HepG2 (cell line): Measurements from ENCODE around the gene ZNF446. TPM values are rescaled to one million over a fixed set of nuclear protein-coding genes. Genes with fewer than 3 reads are reported as not detected.

Source experiments
- BRCA1 ChIP-seq: sonication (generic); formaldehyde crosslinking; IDR thresholded peaks from 2 replicates; pipeline ENCODE4 v1.4.0; 2020; ENCODE audit warnings: missing genetic modification reagents
- CCDC6 ChIP-seq: sonication (generic); formaldehyde crosslinking; IDR thresholded peaks from 2 replicates; pipeline ENCODE4 v1.8.1; 2022; ENCODE audit warnings: mild to moderate bottlenecking, missing genetic modification reagents, moderate library complexity
- CENPX ChIP-seq: sonication (generic); formaldehyde crosslinking; IDR thresholded peaks from 2 replicates; pipeline ENCODE4 v1.9.0; 2021; ENCODE audit warnings: mild to moderate bottlenecking, missing genetic modification reagents, moderate library complexity
- E2F2 ChIP-seq: sonication (generic); formaldehyde crosslinking; IDR thresholded peaks from 2 replicates; pipeline ENCODE4 v1.4.0; 2020; ENCODE audit warnings: missing genetic modification reagents, borderline replicate concordance
- GPBP1L1 ChIP-seq: sonication (generic); formaldehyde crosslinking; IDR thresholded peaks from 2 replicates; pipeline ENCODE4 v1.5.0; 2020; ENCODE audit warnings: mild to moderate bottlenecking, missing genetic modification reagents
- KLF11 ChIP-seq: IDR thresholded peaks from 2 replicates; pipeline ENCODE4 v1.6.1; 2016; ENCODE audit warnings: missing compliant biosample characterization
- MED13 ChIP-seq: sonication (generic); formaldehyde crosslinking; IDR thresholded peaks from 2 replicates; pipeline ENCODE4 v1.5.0; 2020; ENCODE audit warnings: missing genetic modification reagents
- NONO ChIP-seq, 2 experiments: fragments of 450-650 bp in 1 of 2; sonication (generic) in 1 of 2; formaldehyde crosslinking in 1 of 2; IDR thresholded peaks in 1 of 2; conservative IDR thresholded peaks in 1 of 2; 2 replicates each; pipeline versions ENCODE4 v1.6.1 to v1.8.0; 2017 to 2022; ENCODE audit warnings: mild to moderate bottlenecking in 1 of 2, missing genetic modification reagents in 1 of 2, moderate library complexity in 1 of 2
- POLR2AphosphoS2 ChIP-seq: IDR thresholded peaks from 2 replicates; pipeline ENCODE4 v1.6.1; 2011; ENCODE audit warnings: low read depth, low read length, improper control_type of control experiment
- RFXAP ChIP-seq: sonication (generic); formaldehyde crosslinking; IDR thresholded peaks from 2 replicates; pipeline ENCODE4 v1.4.0; 2020; ENCODE audit warnings: missing genetic modification reagents, borderline replicate concordance
- RORA ChIP-seq: sonication (generic); formaldehyde crosslinking; IDR thresholded peaks from 2 replicates; pipeline ENCODE4 v1.5.0; 2020; ENCODE audit warnings: mild to moderate bottlenecking, missing genetic modification reagents, moderate library complexity
- TBL1XR1 ChIP-seq: fragments of 150-350 bp; IDR thresholded peaks from 2 replicates; pipeline ENCODE4 v1.6.1; 2014; ENCODE audit warnings: borderline replicate concordance, low read length; ENCODE audit not compliant: partially characterized antibody
- TCF12 ChIP-seq, 2 experiments: fragments of 450-650 bp in 1 of 2; sonication (generic) in 1 of 2; formaldehyde crosslinking in 1 of 2; IDR thresholded peaks; 2 replicates each; pipeline versions ENCODE4 v1.6.1 to v1.8.0; 2017 to 2022; ENCODE audit warnings: antibody characterized with exemption in 1 of 2, mild to moderate bottlenecking in 1 of 2, missing genetic modification reagents in 1 of 2, moderate library complexity in 1 of 2
- TCF7 ChIP-seq: sonication (generic); IDR thresholded peaks from 2 replicates; pipeline ENCODE4 v1.6.1; 2016; ENCODE audit warnings: antibody characterized with exemption, low read depth
- ZBTB44 ChIP-seq: sonication (generic); formaldehyde crosslinking; IDR thresholded peaks from 2 replicates; pipeline ENCODE4 v1.4.0; 2020; ENCODE audit warnings: missing genetic modification reagents
- ZNF136 ChIP-seq: sonication (generic); formaldehyde crosslinking; IDR thresholded peaks from 2 replicates; pipeline ENCODE4 v1.8.1; 2022; ENCODE audit warnings: low read depth, mild to moderate bottlenecking, moderate library complexity, missing genetic modification reagents
- ZNF552 ChIP-seq: sonication (generic); formaldehyde crosslinking; IDR thresholded peaks from 2 replicates; pipeline ENCODE4 v1.9.0; 2022; ENCODE audit warnings: missing genetic modification reagents, mild to moderate bottlenecking, borderline replicate concordance
- ZNF639 ChIP-seq: conservative IDR thresholded peaks from 2 replicates; pipeline ENCODE4 v1.6.1; 2018; ENCODE audit warnings: missing genetic modification reagents
- ZNF713 ChIP-seq: sonication (generic); formaldehyde crosslinking; IDR thresholded peaks from 2 replicates; pipeline ENCODE4 v1.4.0; 2020; ENCODE audit warnings: mild to moderate bottlenecking, missing genetic modification reagents
- ZNF749 ChIP-seq: sonication (generic); formaldehyde crosslinking; IDR thresholded peaks from 2 replicates; pipeline ENCODE4 v1.8.0; 2022; ENCODE audit warnings: mild to moderate bottlenecking, missing genetic modification reagents, moderate library complexity, borderline replicate concordance
- ZNF891 ChIP-seq: sonication (generic); formaldehyde crosslinking; IDR thresholded peaks from 2 replicates; pipeline ENCODE4 v1.5.0; 2020; ENCODE audit warnings: mild to moderate bottlenecking, missing genetic modification reagents
- ZSCAN20 ChIP-seq: sonication (generic); formaldehyde crosslinking; IDR thresholded peaks from 2 replicates; pipeline ENCODE4 v1.4.0; 2020; ENCODE audit warnings: missing genetic modification reagents, mild to moderate bottlenecking, borderline replicate concordance
- ZSCAN25 ChIP-seq: sonication (generic); formaldehyde crosslinking; IDR thresholded peaks from 2 replicates; pipeline ENCODE4 v1.8.0; 2022; ENCODE audit warnings: mild to moderate bottlenecking, missing genetic modification reagents
- polyA plus RNA-seq, 8 experiments: library from polyadenylated mRNA; depleted of rRNA in 3 of 8; stranded (reverse) in 7 of 8; unstranded in 1 of 8; fragments of >200 nt; fragmentation: Illumina TruSeq in 4 of 8; extraction: Trizol in 4 of 8; gene quantifications; 2 replicates each; pipeline versions ENCODE4 v1.2.1 to v1.2.3, GENCODE V29; 2011 to 2016; ENCODE audit warnings: low read depth in 4 of 8, missing spikeins in 1 of 8, mixed read lengths in 1 of 8; ENCODE audit not compliant: insufficient read depth in 1 of 8
- total RNA-seq, 5 experiments: library from RNA; depleted of rRNA; stranded (reverse); fragments of >200 nt; fragmentation: Illumina TruSeq; extraction: Trizol; gene quantifications; 2 replicates each; pipeline ENCODE4 v1.2.3, GENCODE V29; 2016; ENCODE audit warnings: low read depth in 1 of 5

ZNF446 gene
- total and polyA plus RNA-seq, 2 of the 13 experiments (the other 11 are each of a cell fraction or from before 2014, with no cell fraction given): 3.0 to 3.6 TPM

GRCh38 chr19:58499021-58499927 is 23.1 kb downstream of the ZNF446 start (continued):
- peak; percentile 96 for TF ChIP-seq CCDC6
- no peak for TF ChIP-seq NONO (IDR thresholded peaks at IDR 0.05)
- TF ChIP-seq NONO (CRISPR knock-in tag; conservative IDR thresholded peaks at IDR 0.05): peak; percentile 95
- peak; percentile 98 for TF ChIP-seq ZNF639
- TF ChIP-seq ZSCAN25: peak; percentile 23; the same call in 1 of the 2 replicates
- no peak for TF ChIP-seq TCF12 (IDR thresholded peaks at IDR 0.05)
- TF ChIP-seq TCF12 (CRISPR knock-in tag; IDR thresholded peaks at IDR 0.05): no peak
- TF ChIP-seq RFXAP (CRISPR knock-in tag): peak; percentile 48; the same call in 1 of the 2 replicates
- no peak for TF ChIP-seq ZSCAN20 (CRISPR knock-in tag)
- TF ChIP-seq CENPX (CRISPR knock-in tag): no peak
- TF ChIP-seq BRCA1 (CRISPR knock-in tag): peak; percentile 74; the same call in 1 of the 2 replicates
- peak; percentile 32; the same call in 1 of the 2 replicates for TF ChIP-seq MED13 (CRISPR knock-in tag)
- TF ChIP-seq ZNF552 (CRISPR knock-in tag): peak; percentile 82; the same call in 1 of the 2 replicates
- 0 out of 2 replicates have a peak, but pooled peaks have one; percentile 55 for TF ChIP-seq ZBTB44 (CRISPR knock-in tag)
- TF ChIP-seq POLR2AphosphoS2: no peak
- TF ChIP-seq GPBP1L1 (CRISPR knock-in tag): no peak
- TF ChIP-seq KLF11: peak; percentile 82; the same call in 1 of the 2 replicates
- TF ChIP-seq RORA: no peak
- peak; percentile 56; the same call in 1 of the 2 replicates for TF ChIP-seq ZNF891 (CRISPR knock-in tag)
- peak; percentile 62 for TF ChIP-seq TBL1XR1
- peak; percentile 83; the same call in 1 of the 2 replicates for TF ChIP-seq ZNF749 (CRISPR knock-in tag)
- TF ChIP-seq E2F2 (CRISPR knock-in tag): no peak
- TF ChIP-seq TCF7: no peak
- no peak; the same call in 1 of the 2 replicates for TF ChIP-seq ZNF713
- TF ChIP-seq ZNF136 (CRISPR knock-in tag): no peak; the same call in 1 of the 2 replicates
